ENCODE data around the gene ECT2.
"Not testable (repeated sequence)": the region's sequence is repeated elsewhere in the genome, so short reads cannot be mapped to it uniquely, and the experiment has no call there.

Gene ECT2

DNA sequence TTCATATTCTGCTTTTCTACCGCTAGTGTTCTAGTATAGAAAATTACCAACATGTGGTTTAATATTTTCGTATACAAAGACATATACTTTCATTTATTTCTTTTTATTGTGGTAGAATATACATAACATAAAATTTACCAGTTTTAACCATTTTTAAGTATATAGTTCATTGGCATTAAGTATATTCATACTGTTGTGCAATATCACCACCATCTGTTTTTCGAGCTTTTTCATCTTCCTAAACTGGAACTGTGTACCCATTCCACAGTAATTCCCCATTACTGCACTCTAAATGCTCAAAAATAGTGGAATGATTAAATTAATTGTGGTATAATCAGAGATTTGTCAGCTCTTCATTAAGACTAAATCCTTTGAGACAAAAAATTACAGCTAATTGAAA, 62.9 kb downstream of the ECT2 start:
- DNase-seq, result no peak

DNA sequence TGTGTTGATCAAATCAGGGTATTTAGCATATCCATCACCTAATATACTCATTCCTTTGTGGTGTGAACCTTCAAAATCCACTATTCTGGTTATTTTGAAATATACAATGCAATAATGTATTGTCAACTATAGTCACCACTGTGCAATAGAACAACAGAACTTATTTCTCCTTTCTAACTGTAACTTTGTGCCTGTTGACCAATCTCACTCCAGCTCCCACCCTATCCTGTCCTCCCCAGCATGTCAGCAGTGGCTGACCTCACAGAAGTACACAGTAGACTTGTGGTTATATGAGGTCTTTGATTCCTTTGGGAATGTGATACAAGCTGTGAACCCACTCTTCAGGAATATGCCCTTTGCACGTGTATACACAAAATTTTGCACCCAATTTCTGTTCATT, 64.2 kb downstream of the ECT2 start:
- DNase-seq, result peak; percentile 3 to 59 (median 38)

DNA sequence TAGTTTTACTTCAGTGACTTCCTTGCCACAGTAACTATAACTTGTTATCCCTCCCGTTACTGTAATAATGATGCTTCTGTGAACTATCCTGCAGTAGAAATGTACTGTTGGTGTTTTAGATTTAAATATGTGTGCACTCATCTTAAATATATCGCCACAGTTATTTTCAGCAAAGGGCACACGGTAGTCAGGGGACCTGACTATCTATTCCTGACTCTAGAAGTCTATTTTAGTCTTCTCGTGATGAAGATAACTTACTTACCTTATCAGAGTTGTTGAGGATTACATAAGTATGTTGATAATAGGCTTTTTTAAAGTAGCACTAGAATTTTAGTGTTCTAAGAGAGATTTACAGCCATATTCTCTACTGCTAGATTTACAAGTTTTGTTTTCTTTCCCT, 65.3 kb downstream of the ECT2 start:
- no peak for DNase-seq

DNA sequence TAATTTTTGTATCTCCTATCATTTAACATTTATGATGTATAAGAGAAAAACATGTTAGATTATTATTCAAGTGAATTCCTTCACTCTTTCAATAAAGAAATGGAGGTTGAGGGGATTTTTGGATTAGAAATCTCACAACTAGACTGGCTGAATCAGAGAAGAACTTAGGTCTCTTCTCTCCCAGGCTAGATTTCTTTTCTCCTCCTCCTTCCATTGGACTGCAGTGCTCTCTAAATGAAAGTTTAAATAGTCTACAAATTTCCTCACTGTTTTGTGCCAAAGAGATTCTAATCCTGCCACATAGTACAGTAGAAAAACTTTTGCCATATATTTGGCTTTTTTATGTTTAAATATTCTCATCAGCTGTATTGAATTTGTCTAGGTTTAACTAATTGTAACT, 65.8 kb downstream of the ECT2 start:
- no peak for DNase-seq

DNA sequence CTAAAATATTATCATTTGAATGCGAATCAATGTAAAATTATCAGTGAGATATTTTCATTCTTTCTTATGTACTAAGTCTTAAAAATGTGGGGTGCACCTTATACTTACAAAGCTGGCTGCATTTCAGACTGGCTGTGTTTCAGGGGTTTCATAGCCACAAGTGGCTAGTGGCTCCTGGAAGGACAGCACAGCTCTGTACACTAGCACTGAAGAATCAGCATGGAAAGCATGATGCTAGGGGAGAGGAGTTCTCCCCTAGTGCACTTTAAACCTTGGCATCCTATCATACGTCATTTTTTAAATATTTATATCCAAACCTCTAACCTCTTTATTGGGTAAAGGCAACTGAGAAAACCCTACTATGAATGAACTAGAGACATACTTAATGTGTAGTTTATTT, 66.4 kb downstream of the ECT2 start:
- DNase-seq, result no peak

DNA sequence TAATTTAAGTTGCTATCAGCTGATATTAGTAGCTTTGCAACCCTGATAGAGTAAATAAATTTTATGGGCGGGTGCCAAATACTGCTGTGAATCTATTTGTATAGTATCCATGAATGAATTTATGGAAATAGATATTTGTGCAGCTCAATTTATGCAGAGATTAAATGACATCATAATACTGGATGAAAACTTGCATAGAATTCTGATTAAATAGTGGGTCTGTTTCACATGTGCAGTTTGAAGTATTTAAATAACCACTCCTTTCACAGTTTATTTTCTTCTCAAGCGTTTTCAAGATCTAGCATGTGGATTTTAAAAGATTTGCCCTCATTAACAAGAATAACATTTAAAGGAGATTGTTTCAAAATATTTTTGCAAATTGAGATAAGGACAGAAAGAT, 70.0 kb downstream of the ECT2 start:
- DNase-seq, result no peak

DNA sequence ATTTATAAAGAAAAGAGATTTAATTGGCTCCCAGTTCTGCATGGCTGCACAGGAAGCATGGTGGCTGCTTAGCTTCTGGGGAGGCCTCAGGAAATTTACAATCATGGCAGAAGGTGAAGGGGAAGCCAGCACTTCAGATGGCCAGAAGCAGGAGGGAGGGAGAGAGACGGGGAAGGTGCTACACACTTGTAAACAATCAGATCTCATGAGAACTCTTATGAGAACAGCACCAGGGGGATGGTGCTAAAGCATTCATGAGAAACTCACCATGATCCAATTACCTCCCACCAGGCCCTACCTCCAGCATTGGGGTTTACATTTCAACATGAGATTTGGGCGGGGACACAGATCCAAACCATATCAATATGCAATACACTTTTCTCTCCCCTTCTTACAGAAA, 73.7 kb downstream of the ECT2 start:
- DNase-seq, result no peak

DNA sequence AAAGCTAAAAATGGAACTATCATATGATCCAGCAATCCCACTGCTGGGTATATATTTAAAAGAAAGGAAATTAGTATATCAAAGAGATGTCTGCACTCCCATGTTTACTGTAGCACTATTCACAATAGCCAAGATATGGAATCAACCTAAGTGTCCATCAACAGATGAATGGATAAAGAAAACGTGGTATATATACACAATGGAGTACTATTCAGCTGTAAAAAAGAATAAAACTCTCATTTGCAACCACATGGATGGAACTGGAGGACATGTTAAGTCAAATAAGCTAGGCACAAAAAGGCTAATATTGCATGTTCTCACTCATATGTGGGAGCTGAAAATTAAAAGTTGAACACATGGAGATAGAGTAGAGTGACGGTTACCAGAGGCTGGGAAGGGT, 76.7 kb downstream of the ECT2 start:
- not testable (repeated sequence) for DNase-seq

DNA sequence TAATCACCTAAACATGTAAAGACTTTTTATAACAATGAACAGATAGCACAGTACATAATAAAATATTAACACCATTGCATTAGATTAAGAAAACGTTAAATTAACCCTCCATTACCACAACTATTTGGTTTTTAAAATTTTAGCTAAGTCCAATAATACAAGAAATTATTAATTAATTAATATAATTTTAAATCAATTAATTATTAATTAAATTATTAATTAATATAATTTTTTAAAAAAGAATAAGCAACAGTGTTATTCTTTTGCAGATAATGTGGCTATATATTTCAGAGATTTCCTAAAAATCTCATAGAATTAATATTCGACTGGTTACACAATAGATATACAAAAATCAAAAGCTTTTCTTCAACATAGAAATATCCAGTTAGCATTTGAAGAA, 82.5 kb downstream of the ECT2 start:
- DNase-seq, result no peak

DNA sequence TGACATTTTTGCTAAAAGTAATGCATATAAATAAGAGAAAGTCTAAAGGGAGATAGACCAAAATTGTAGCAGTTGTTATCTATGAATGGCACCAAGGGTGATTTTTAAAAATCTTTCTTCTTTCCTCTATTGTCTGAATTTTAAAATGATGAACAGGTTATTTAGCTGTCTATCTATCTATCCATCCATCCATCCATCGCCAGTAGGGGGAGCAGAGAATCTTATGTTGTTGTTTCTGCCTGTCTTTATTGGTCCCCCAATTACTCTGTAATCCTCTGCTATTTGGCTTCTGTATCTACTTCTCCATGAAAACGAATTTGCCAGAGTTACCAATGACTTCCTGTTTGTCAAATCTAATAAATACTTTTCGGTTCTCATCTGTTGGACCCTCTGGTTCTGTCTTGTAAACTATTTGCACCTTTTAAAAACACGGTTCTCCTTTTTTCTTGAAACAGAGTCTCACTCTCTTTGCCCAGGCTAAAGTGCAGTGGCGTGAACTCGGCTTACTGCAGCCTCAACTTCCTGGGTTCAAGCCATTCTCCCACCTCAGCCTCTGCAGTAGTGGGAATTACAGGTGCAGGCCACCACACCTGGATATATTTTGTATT, 86.0 kb downstream of the ECT2 start:
- peak; percentile 24 to 59 (median 36) for DNase-seq

DNA sequence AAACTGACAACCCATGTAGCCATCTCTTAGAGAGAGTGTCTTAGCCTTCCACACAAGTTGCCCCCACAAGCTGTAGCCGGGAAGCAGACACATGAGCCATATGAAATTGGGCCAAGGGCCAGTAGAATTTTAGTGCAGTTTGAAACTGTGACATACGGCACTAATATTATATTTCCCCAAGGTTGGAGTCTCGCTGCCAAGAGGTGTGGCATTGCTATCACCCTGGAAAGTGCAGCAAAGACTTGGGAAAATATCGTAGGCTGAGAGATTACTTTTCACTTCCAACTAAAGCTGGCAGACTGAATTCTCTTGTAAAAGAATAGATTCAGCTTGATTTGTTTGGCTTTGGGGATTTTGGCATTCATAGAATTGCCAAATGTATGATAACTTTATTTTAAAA, 89.2 kb downstream of the ECT2 start:
- no peak for DNase-seq

DNA sequence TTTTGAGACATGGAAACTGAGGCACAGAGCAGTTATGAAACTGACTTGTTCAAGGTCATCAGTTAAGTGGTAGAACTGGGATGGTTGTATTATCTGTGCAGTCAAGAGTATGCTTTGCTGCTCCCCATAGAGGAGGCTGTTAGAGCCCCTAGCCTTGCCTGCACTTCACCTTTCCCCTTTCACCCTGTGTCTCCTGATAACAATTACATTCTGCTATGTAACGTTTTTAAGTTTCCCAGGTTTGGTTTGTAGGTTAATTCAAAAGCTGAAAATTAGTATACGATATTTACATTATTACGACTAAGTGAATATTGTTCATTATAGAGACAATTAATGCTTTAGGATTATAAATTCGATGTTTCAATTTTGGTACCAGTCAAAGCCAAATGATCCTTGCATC, 89.9 kb downstream of the ECT2 start:
- DNase-seq, result no peak

DNA sequence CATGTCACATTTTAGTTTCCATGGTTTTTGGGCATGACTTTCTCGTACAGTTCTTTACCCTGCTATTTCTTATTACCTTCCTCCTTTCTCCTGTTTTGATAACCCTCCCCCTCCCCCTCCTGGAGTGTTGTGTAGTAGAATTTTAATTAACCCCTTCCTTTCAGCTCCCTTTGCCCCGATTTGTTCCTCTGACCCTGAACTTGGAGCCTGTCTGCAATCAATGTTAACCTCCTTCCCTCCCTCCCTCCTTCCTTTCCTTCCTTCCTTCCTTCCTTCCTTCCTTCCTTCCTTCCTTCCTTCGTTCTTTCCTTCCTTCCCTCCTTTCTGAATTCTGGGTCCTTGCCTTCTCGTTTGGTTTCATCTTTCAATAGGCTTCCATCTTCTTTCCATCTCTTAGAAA, 90.4 kb downstream of the ECT2 start:
- DNase-seq, result no peak

DNA sequence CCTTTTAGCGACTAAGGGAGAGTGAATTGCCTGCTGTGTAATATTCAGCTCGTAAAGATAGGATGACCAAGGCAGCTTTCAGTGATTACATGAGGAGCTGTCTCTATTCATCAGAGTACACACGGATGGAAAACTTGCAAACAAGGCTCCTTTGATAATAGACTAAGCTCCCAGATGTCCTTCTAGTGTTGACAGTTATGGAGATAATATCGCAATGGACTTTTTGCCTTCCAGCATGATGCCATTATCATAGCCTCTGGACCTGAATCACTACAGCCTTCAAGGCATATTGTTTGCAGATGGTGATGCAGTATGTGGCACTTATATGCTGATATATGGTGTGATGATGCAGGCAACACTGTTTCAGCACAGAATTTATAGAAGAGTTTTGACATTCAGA, 93.9 kb downstream of the ECT2 start:
- no peak for DNase-seq

DNA sequence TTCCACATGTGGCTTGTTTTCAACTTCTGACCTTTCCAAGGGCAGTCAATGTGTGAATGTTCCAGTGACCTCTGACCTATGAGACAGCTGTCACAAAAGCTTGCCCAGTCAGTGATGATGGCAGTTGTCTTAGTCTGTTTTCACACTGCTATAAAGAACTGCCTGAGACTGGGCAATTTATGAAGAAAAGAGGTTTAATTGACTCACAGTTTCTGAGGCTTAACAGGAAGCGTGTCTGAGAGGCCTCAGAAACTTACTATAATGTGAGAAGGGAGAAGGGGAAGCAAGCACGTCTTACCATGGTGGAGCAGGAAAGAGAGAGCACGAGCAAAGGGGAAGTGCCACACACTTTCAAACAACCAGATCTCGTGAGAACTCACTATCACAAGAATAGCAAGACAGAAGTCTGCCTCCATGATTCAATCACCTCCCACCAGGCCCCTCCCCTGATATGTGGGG, 95.6 kb downstream of the ECT2 start:
- peak; percentile 45 to 74 (median 60) for DNase-seq

DNA sequence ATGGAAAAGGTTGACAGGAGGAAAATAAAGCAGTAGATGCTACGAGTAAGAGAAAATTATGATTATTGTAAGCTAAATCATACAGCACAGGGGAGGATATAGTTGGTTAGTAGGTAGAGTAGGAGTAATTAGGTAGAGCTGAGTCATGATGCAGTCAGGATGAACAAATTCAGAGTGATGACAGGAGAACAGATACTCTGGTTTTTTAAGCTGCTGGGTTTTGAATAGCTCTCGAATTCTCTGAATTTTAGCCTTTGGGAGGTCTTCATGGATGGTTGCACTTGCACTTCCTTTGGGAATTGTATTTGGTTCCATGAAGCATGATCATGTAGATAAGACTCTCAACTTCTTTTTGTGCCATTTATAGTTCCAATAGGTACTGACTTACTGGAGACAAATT, 96.2 kb downstream of the ECT2 start:
- DNase-seq, result no peak

DNA sequence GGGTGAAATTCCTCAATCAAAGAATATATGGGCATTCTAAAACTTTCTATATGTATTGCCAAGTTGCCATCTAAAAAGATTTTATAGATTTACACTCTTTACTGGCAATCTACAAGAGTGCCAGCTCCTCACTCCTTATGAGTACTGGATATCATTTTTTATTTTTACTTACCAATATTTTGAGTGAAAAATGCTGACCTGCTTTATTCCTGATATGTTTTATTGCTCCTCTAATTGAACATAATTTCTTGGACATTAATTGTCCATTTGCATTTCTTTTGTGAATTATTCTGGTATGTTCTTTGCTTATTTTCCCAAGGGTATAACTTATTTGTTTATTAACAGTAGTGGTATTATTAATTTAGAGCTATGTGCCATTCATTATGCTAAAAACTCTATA, 96.8 kb downstream of the ECT2 start:
- DNase-seq, result no peak

DNA sequence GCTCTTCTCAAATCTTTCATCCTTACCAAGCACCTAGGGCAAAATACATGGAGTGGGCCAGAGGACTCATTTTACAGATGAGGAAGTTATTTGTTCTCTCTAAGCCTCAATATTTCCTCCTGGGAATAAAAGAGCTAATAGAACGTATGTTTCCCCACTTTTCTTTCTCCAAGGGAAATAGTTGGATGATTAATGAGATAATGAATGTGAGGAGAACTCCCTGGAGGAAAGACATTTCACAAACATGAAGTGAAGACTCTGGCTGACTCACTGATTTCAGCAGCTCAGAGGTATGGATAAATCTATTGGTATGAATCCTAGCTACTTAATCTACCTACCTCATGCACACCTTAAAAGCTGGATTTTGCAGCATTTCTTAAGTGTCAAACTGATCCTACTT, 98.4 kb downstream of the ECT2 start:
- DNase-seq, result no peak

DNA sequence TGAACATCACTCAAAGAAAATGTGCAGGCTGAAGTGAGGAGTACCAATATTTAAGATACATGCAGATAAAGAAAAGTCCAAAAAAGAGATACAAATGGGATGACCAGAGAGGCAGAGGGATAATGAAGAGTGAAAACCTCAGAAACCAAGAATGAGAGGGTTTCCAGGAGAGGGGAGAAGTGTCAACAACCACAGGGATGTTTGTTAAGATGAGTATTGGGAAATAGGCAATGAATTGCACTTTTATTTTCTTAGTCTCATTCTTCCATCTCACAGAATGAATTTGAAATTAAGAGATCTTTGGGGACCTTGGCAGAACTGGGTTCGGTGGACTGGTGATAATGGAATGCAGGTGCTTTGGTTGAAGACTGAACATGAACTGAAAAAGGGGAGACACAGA, 102.5 kb downstream of the ECT2 start:
- no peak for DNase-seq

DNA sequence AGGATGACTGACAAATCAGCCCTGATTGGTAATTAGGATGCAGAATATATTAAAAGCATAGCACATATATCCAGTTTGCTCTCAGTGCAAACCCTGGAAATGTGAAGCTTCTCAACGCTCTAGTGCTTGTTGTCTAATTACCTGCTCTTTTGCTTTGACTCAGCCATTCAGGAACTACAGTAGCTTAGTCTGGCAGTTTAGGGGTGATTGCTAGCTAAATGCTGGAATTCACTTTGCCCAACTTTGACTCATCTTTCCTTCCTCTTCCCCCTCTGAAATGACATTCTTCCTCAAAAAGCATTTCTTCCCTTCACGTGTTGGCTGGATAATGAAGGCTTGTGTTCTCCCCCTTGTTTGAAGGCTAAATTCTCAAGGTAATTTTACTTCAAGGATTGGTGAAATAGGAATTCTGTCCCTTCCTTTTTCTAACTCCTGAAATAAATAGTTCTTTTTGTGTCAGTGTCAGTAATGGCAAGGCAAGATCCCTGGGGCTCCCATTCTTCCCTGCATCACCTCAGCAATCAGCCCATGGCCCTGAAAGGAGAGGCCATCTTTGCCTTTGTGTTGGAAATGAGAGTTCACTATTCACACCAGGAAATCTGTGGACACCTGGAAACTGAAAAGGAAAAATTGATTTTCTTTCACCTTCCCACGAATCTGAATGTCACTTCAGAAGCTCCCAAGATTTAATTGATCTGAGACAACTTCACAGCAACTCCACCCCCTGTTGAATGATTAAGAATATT, 103.6 kb downstream of the ECT2 start:
- peak; percentile 24 to 56 (median 35) for DNase-seq

DNA sequence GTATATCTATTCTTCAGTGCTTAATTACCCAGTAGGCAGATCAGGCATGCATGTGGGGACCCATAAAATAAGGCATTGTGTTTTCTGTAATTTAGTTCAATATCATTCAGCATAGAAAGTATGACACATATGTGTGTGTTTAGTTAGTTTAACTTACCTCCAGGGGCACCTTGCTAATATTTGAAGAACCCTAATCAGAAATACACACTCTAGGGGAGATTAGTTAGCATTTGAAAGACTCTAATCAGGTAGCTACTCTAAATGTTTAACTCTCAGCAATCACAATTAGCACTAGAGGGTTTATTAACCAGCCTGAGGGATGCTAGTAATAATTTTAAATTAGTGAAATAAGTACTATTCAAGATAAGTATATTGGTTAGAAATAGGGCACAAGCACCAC, 104.5 kb downstream of the ECT2 start:
- DNase-seq, result no peak

DNA sequence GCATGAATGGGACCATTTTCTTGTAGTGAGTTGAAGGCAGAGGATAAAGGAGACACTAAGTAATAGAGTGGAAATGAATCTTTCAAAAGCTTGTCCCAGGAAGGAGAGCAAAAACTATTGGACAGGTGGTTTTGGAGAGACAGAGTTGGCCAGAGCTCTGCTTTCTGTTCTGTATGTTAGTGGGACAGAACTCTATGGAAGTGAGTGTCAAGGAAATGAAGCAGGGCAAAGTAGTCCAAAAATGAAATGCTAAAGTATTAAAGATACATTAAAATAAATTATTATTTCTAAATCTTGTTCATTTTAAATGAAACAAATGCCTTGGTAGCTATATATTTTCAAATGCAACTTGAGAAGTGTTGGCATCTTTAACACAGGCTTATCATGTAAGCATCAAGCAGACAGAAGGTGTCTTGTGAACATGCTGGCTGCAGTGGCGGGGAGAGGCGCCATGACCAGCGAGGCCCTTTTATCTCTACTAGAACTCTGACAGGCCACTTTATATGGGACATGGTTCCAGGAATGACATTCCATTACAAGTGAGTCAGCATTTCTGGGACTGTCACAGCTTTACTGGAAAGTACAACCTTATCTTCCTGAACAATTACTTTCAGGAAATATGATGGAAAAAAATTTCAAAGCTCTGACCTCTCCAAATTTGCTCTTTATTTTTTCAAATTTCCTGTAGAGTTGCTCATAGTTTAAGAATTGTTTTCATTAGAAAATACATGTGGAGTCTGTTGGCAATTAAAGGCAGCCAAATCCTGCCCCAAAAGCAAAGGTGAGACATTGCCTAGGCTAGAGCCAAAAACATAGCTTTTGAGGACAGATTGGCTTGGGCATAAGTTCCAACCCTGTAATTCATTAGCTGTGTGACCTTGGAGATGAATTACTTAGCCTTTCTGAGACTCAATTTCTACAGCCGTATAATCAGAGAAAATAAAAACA, 106.5 kb downstream of the ECT2 start:
- no peak for DNase-seq

DNA sequence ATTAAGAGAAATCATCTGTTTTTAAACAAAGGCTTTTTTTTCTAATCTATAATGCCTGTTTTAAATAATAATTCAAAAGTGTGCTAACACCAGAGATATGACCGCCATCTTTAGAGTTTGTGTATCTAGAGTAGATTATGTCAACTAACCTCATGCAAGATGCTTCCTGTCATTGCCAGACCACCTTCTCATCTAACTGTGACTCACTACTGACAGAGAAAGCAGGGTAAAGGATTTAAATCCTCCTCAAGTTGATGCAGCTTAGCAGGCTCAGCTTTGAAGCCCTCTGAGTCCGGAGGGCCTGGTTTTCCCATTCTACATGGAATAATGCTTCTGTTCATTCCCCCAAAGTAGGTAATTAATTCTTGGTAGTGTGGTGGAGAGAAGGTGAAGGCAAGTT, 108.5 kb downstream of the ECT2 start:
- DNase-seq, result no peak
